Ishikawa (cell line): ENCODE measurements around the gene IFNE.

Experiments used
- CEBPB ChIP-seq: IDR thresholded peaks from 2 replicates; pipeline ENCODE4 v1.6.1; 2012
- CREB1 ChIP-seq: IDR thresholded peaks from 2 replicates; pipeline ENCODE4 v1.6.1; 2012; ENCODE audit warnings: low read depth
- EGR1 ChIP-seq: IDR thresholded peaks from 2 replicates; pipeline ENCODE4 v1.6.1; 2012
- EP300 ChIP-seq: IDR thresholded peaks from 2 replicates; pipeline ENCODE4 v1.6.1; 2012; ENCODE audit warnings: borderline replicate concordance
- FOXM1 ChIP-seq: IDR thresholded peaks from 2 replicates; pipeline ENCODE4 v1.6.1; 2012; ENCODE audit warnings: low read depth, borderline replicate concordance
- MAX ChIP-seq: IDR thresholded peaks from 2 replicates; pipeline ENCODE4 v1.6.1; 2012
- NFIC ChIP-seq: IDR thresholded peaks from 2 replicates; pipeline ENCODE4 v1.6.1; 2012
- RAD21 ChIP-seq: IDR thresholded peaks from 2 replicates; pipeline ENCODE4 v1.6.1; 2012; ENCODE audit warnings: low read depth
- REST ChIP-seq: IDR thresholded peaks from 2 replicates; pipeline ENCODE4 v1.6.1; 2012; ENCODE audit warnings: low read depth, mild to moderate bottlenecking
- TAF1 ChIP-seq: IDR thresholded peaks from 2 replicates; pipeline ENCODE4 v1.6.1; 2012; ENCODE audit warnings: low read depth, mild to moderate bottlenecking
- TCF12 ChIP-seq: IDR thresholded peaks from 2 replicates; pipeline ENCODE4 v1.6.1; 2012; ENCODE audit warnings: low read depth
- TEAD4 ChIP-seq: IDR thresholded peaks from 2 replicates; pipeline ENCODE4 v1.6.1; 2012
- USF1 ChIP-seq: IDR thresholded peaks from 2 replicates; pipeline ENCODE4 v1.6.1; 2012
- YY1 ChIP-seq: IDR thresholded peaks from 2 replicates; pipeline ENCODE4 v1.6.1; 2012; ENCODE audit warnings: low read depth
- ZBTB7A ChIP-seq: IDR thresholded peaks from 2 replicates; pipeline ENCODE4 v1.6.1; 2012; ENCODE audit warnings: low read depth

Gene IFNE

GRCh38 chr9:21519855-21520434, 37.8 kb upstream of the IFNE start:
- TF ChIP-seq TCF12 (no peak), USF1 (no peak), YY1 (no peak), RAD21 (no peak), EGR1 (no peak), NFIC (no peak), EP300 (no peak), CREB1 (no peak)

GRCh38 chr9:21516796-21517195, 34.7 kb upstream of the IFNE start:
- TF ChIP-seq REST: no peak
- no peak for TF ChIP-seq EP300
- no peak for TF ChIP-seq YY1
- TF ChIP-seq MAX: no peak
- no peak for TF ChIP-seq ZBTB7A
- no peak for TF ChIP-seq USF1
- no peak for TF ChIP-seq NFIC
- no peak for TF ChIP-seq CEBPB
- TF ChIP-seq FOXM1: no peak
- no peak for TF ChIP-seq CREB1
- TF ChIP-seq TAF1: no peak
- TF ChIP-seq EGR1: no peak
- no peak for TF ChIP-seq TCF12
- TF ChIP-seq TEAD4: no peak
- TF ChIP-seq RAD21: no peak

- no peak for TF ChIP-seq TEAD4
- TF ChIP-seq FOXM1: no peak
- TF ChIP-seq TAF1: no peak
- no peak for TF ChIP-seq EGR1
- TF ChIP-seq REST: no peak
- no peak for TF ChIP-seq USF1
- TF ChIP-seq CEBPB: no peak
- no peak for TF ChIP-seq ZBTB7A
- no peak for TF ChIP-seq CREB1
These were observed 31.3 kb upstream of the IFNE start for GRCh38 chr9:21513431-21513830.

- TF ChIP-seq EGR1: no peak
- TF ChIP-seq NFIC: no peak
- no peak for TF ChIP-seq TAF1
- TF ChIP-seq CEBPB: no peak
- no peak for TF ChIP-seq TEAD4
- TF ChIP-seq ZBTB7A: no peak
- no peak for TF ChIP-seq EP300
- TF ChIP-seq TCF12: no peak
- TF ChIP-seq RAD21: no peak
- no peak for TF ChIP-seq MAX
- no peak for TF ChIP-seq YY1
- no peak for TF ChIP-seq USF1
- no peak for TF ChIP-seq FOXM1
- no peak for TF ChIP-seq REST
- no peak for TF ChIP-seq CREB1
These were observed 28.7 kb upstream of the IFNE start for GRCh38 chr9:21510806-21511205.
